Measurements from ENCODE around the gene LMO4. TPM values are rescaled to one million over a fixed set of nuclear protein-coding genes. Genes with fewer than 3 reads are reported as not detected.

LMO4 gene, protein sequence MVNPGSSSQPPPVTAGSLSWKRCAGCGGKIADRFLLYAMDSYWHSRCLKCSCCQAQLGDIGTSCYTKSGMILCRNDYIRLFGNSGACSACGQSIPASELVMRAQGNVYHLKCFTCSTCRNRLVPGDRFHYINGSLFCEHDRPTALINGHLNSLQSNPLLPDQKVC
- total RNA-seq (2022; extraction: Qiagen RNA extraction; ENCODE audit: low read depth), result 12.9 to 18.1 TPM (median 15.7 TPM) in 5 replicates

GRCh38 chr1:87328272-87329050 lies at the start of gene LMO4:
TSS of gene LMO4 (plus strand) at chr1:87328880. CDS start at chr1:87332016, 3,136 bp downstream.

Measured in A549 treated with GW870086 at 1 μM for 4 hours (cell line).